OCI-LY1 (cell line): Measurements from ENCODE around the gene ST7.

Source experiments
- H2AFZ ChIP-seq: fragments of 200-600 bp; sonication (generic), shearing (Covaris generic); 2 replicates; pipeline ENCODE4 v1.6.0; 2014; ENCODE audit warnings: antibody characterized with exemption, mild to moderate bottlenecking, low read length
- H3F3A ChIP-seq: fragments of 200-600 bp; sonication (generic), shearing (Covaris generic); 2 replicates; pipeline ENCODE4 v1.6.0; 2014; ENCODE audit warnings: mild to moderate bottlenecking, antibody characterized with exemption, low read length, moderate library complexity; ENCODE audit not compliant: insufficient read depth
- H3K27ac ChIP-seq: fragments of 200-600 bp; sonication (generic); 2 replicates; pipeline ENCODE4 v1.5.1; 2014; ENCODE audit warnings: low read length, mixed run types, mild to moderate bottlenecking, low read depth; ENCODE audit not compliant: poor library complexity, severe bottlenecking
- H3K27me3 ChIP-seq: fragments of 200-600 bp; sonication (generic); 2 replicates; pipeline ENCODE4 v1.6.0; 2014; ENCODE audit warnings: antibody characterized with exemption, mild to moderate bottlenecking, low read length, moderate library complexity; ENCODE audit not compliant: insufficient read depth
- H3K36me3 ChIP-seq: fragments of 200-600 bp; sonication (generic); 2 replicates; pipeline ENCODE4 v1.6.1; 2014; ENCODE audit warnings: mild to moderate bottlenecking, antibody characterized with exemption, low read length, moderate library complexity, mixed read lengths; ENCODE audit not compliant: insufficient read depth
- H3K4me1 ChIP-seq: fragments of 200-600 bp; sonication (generic); 2 replicates; pipeline ENCODE4 v1.5.1; 2014; ENCODE audit warnings: mild to moderate bottlenecking, low read length, moderate library complexity; ENCODE audit not compliant: insufficient read depth, severe bottlenecking
- H3K4me2 ChIP-seq: fragments of 200-600 bp; sonication (generic), shearing (Covaris generic); 2 replicates; pipeline ENCODE4 v1.6.1; 2014; ENCODE audit warnings: low read length
- H3K4me3 ChIP-seq: fragments of 200-600 bp; sonication (generic); 2 replicates; pipeline ENCODE4 v1.5.1; 2014; ENCODE audit warnings: low read length, low read depth, mild to moderate bottlenecking, mixed read lengths; ENCODE audit not compliant: poor library complexity, severe bottlenecking
- H3K79me2 ChIP-seq: fragments of 200-600 bp; shearing (Covaris generic); 2 replicates; pipeline ENCODE4 v1.6.1; 2016; ENCODE audit warnings: mixed run types, low read length, mixed read lengths; ENCODE audit not compliant: insufficient read depth
- H3K9ac ChIP-seq: fragments of 200-600 bp; sonication (generic), shearing (Covaris generic); 2 replicates; pipeline ENCODE4 v1.6.1; 2014; ENCODE audit warnings: mild to moderate bottlenecking, low read length, mixed read lengths
- H3K9me2 ChIP-seq: fragments of 200-600 bp; sonication (generic), shearing (Covaris generic); 2 replicates; pipeline ENCODE4 v1.6.1; 2014; ENCODE audit warnings: low read depth, mild to moderate bottlenecking, low read length, mixed read lengths
- H3K9me3 ChIP-seq: fragments of 200-600 bp; shearing (Covaris generic); 2 replicates; pipeline ENCODE4 v1.6.1; 2014; ENCODE audit warnings: low read length, mixed read lengths
- H4K20me1 ChIP-seq: fragments of 200-600 bp; sonication (generic), shearing (Covaris generic); 2 replicates; pipeline ENCODE4 v1.6.0; 2016; ENCODE audit warnings: mild to moderate bottlenecking, low read length; ENCODE audit not compliant: insufficient read depth
- CTCF ChIP-seq: fragments of 200-600 bp; sonication (generic), shearing (Covaris generic); IDR thresholded peaks from 2 replicates; pipeline ENCODE4 v1.5.1; 2017; ENCODE audit warnings: mild to moderate bottlenecking, antibody characterized with exemption, low read length, moderate library complexity, mixed read lengths
- EZH2 ChIP-seq: fragments of 200-600 bp; sonication (generic), shearing (Covaris generic); IDR thresholded peaks from 2 replicates; pipeline ENCODE4 v1.8.0; 2017; ENCODE audit warnings: borderline replicate concordance, mixed run types, mild to moderate bottlenecking, antibody characterized with exemption, low read length, moderate library complexity, mixed read lengths

ST7 gene

DNA sequence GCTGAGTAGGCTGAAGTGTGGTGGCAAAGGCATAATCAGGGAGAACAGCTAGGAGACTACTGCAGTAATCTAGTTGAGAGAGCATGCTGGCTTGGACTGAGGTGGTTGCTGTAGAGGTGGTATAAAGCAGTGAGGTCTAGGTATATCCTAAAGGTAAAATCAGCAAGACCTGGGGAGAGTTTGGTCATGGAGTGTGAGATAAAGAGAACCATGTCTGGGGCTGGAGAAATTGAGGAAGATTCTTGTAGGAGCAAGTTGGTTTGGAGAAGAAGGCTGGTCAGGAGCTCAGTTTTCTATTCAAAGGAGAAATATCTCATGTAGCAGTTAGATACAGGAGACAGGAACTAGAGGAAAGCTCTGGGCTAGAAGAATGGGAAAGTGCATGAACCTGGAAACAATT, 32.9 kb upstream of the ST7 start:
- no peaks in the 10 kb centered on the region for H3K9me3 ChIP-seq
- no peak overlapping the region for H2AFZ ChIP-seq
- H3K4me1 ChIP-seq = no peaks in the 10 kb centered on the region
- H3K27me3 ChIP-seq = no peaks in the 10 kb centered on the region
- H3K27ac ChIP-seq = no peak overlapping the region
- no peaks in the 10 kb centered on the region for H3K9me2 ChIP-seq
- no peaks in the 10 kb centered on the region for H3F3A ChIP-seq
- no peak for TF ChIP-seq CTCF
- TF ChIP-seq EZH2 = no peak
- H3K36me3 ChIP-seq = peaks cover 32% of the 10 kb centered on the region
- no peaks in the 10 kb centered on the region for H3K79me2 ChIP-seq
- H4K20me1 ChIP-seq = no peaks in the 10 kb centered on the region
- no peak overlapping the region for H3K4me3 ChIP-seq
- H3K4me2 ChIP-seq = no peak overlapping the region
- no peak overlapping the region for H3K9ac ChIP-seq

GRCh38 chr7:116922545-116922944, 30.8 kb upstream of the ST7 start:
- Histone ChIP-seq H4K20me1 (no peaks in the 10 kb centered on the region), H3K9me2 (no peaks in the 10 kb centered on the region), H3K9ac (no peak overlapping the region), H3K27ac (no peak overlapping the region), H3F3A (no peaks in the 10 kb centered on the region), H3K4me2 (no peak overlapping the region), H3K36me3 (peaks cover 13% of the 10 kb centered on the region), H3K9me3 (no peaks in the 10 kb centered on the region), H3K4me3 (no peak overlapping the region), H3K79me2 (no peaks in the 10 kb centered on the region), H2AFZ (no peak overlapping the region), H3K4me1 (no peaks in the 10 kb centered on the region), H3K27me3 (no peaks in the 10 kb centered on the region)
- TF ChIP-seq EZH2 (no peak), CTCF (no peak)

DNA sequence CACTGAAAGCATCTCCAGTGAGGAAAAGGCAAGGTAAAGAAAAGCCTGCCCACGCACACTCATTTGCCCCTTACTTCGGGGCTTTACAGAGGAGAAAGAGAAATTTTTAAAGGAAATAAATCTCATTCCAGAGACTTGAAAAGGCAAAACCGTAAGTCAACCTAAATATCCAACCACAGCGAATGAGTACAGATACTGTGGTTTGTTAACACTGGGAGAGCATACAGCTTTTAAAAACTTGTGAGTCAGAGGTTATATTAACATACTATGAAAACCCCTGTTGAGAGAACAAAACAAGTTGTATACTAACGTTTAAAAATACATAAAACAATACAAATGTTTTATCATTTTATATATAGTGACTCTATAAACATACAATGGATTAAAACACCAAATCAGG, 28.6 kb upstream of the ST7 start:
- Histone ChIP-seq H3K27me3 (no peaks in the 10 kb centered on the region), H3K9ac (no peak overlapping the region), H3K36me3 (no peaks in the 10 kb centered on the region), H3K9me3 (no peaks in the 10 kb centered on the region), H3K79me2 (no peaks in the 10 kb centered on the region), H2AFZ (no peak overlapping the region), H4K20me1 (no peaks in the 10 kb centered on the region), H3K9me2 (no peaks in the 10 kb centered on the region), H3K27ac (no peak overlapping the region), H3K4me1 (no peaks in the 10 kb centered on the region), H3F3A (no peaks in the 10 kb centered on the region), H3K4me3 (no peak overlapping the region), H3K4me2 (no peak overlapping the region)
- TF ChIP-seq CTCF (no peak), EZH2 (no peak)
